Measurements from ENCODE around the gene SHISA6. TPM values are rescaled to one million over a fixed set of nuclear protein-coding genes. Genes with fewer than 3 reads are reported as not detected.

Gene SHISA6
- total RNA-seq, 2 donors from 2014 or later = 6.7 to 14.4 TPM

- H3K9me3 Mint-ChIP-seq = no peaks in the 10 kb centered on the region
- no peak overlapping the region for H3K9ac ChIP-seq (ENCODE audit: extremely low read depth, low read length, poor library complexity, severe bottlenecking)
- H3K36me3 ChIP-seq (ENCODE audit: control insufficient read depth, insufficient read depth, low read length) = no peaks in the 10 kb centered on the region
- H3K36me3 Mint-ChIP-seq (ENCODE audit: low read depth) = no peaks in the 10 kb centered on the region
- H3K27me3 ChIP-seq (ENCODE audit: control insufficient read depth, insufficient read depth, low read length, poor library complexity, severe bottlenecking) = no peaks in the 10 kb centered on the region
- no peak overlapping the region for H3K4me3 Mint-ChIP-seq
- no peaks in the 10 kb centered on the region for H3K4me1 ChIP-seq (ENCODE audit: control insufficient read depth, insufficient read depth, low read length)
- TF ChIP-seq CTCF (conservative IDR thresholded peaks at IDR 0.05) = no peak
- H3K27me3 Mint-ChIP-seq (ENCODE audit: insufficient read depth) = no peaks in the 10 kb centered on the region
- no peak overlapping the region for H3K27ac Mint-ChIP-seq
- H3K4me1 Mint-ChIP-seq = peaks cover 32% of the 10 kb centered on the region
- no peak overlapping the region for H3K27ac ChIP-seq (ENCODE audit: low read depth, low read length)
- DNase-seq = no peak
- H3K9me3 ChIP-seq (ENCODE audit: control insufficient read depth, low read length) = no peaks in the 10 kb centered on the region
- 92 to 94% methylated on average over 2 to 3 of the region's 3 CpGs for WGBS, 2 experiments (ENCODE audit: insufficient coverage in 1 of 2, insufficient read length in 1 of 2)
- no peak overlapping the region for H3K4me3 ChIP-seq (ENCODE audit: low read length)
These were observed 131.7 kb downstream of the SHISA6 start for GRCh38 chr17:11372692-11373091.

GRCh38 chr17:11378506-11378905, 137.5 kb downstream of the SHISA6 start:
- Mint-ChIP-seq H3K4me3 (no peak overlapping the region), H3K27ac (no peak overlapping the region), H3K36me3 (ENCODE audit: low read depth) (no peaks in the 10 kb centered on the region), H3K9me3 (no peaks in the 10 kb centered on the region), H3K4me1 (peaks cover 18% of the 10 kb centered on the region), H3K27me3 (ENCODE audit: insufficient read depth) (no peaks in the 10 kb centered on the region)
- Histone ChIP-seq H3K4me3 (ENCODE audit: low read length) (no peak overlapping the region), H3K9me3 (ENCODE audit: control insufficient read depth, low read length) (no peaks in the 10 kb centered on the region), H3K4me1 (ENCODE audit: control insufficient read depth, insufficient read depth, low read length) (no peaks in the 10 kb centered on the region), H3K27me3 (ENCODE audit: control insufficient read depth, insufficient read depth, low read length, poor library complexity, severe bottlenecking) (no peaks in the 10 kb centered on the region), H3K36me3 (ENCODE audit: control insufficient read depth, insufficient read depth, low read length) (no peaks in the 10 kb centered on the region), H3K27ac (ENCODE audit: low read depth, low read length) (no peak overlapping the region), H3K9ac (ENCODE audit: extremely low read depth, low read length, poor library complexity, severe bottlenecking) (no peak overlapping the region)
- WGBS, 2 experiments (ENCODE audit: insufficient coverage in 1 of 2, insufficient read length in 1 of 2) = 80 to 85% methylated on average over 1 to 6 of the region's 6 CpGs
- no peak for TF ChIP-seq CTCF (conservative IDR thresholded peaks at IDR 0.05)
- no peak for DNase-seq

DNA sequence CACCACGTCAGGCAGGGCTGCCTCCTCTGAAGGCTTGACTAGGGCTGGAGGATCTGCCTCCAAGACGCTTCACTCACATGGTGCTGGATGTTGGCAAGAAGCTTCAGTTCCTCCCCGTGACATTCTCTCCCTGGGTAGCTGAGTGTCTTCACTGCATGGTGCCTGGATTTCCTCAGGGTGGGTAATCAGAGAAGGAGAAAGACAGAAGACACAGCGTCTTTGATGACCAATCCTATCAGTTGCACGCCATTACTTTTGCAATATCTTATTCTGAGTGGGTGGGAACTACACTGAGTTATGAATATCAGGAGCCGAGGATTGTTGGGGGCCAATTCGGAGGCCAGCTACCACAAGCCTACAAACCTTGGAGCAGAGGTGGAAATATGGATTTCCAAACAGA, 139.7 kb downstream of the SHISA6 start:
- Mint-ChIP-seq H3K4me1 (peaks cover 9% of the 10 kb centered on the region), H3K4me3 (no peak overlapping the region), H3K36me3 (ENCODE audit: low read depth) (no peaks in the 10 kb centered on the region), H3K9me3 (no peaks in the 10 kb centered on the region), H3K27me3 (ENCODE audit: insufficient read depth) (no peaks in the 10 kb centered on the region), H3K27ac (no peak overlapping the region)
- H3K36me3 ChIP-seq (ENCODE audit: control insufficient read depth, insufficient read depth, low read length) = no peaks in the 10 kb centered on the region
- no peak for TF ChIP-seq CTCF (conservative IDR thresholded peaks at IDR 0.05)
- DNase-seq = no peak
- no peaks in the 10 kb centered on the region for H3K27me3 ChIP-seq (ENCODE audit: control insufficient read depth, insufficient read depth, low read length, poor library complexity, severe bottlenecking)
- no peaks in the 10 kb centered on the region for H3K4me1 ChIP-seq (ENCODE audit: control insufficient read depth, insufficient read depth, low read length)
- no peaks in the 10 kb centered on the region for H3K9me3 ChIP-seq (ENCODE audit: control insufficient read depth, low read length)
- H3K4me3 ChIP-seq (ENCODE audit: low read length) = no peak overlapping the region
- no peak overlapping the region for H3K27ac ChIP-seq (ENCODE audit: low read depth, low read length)
- no peak overlapping the region for H3K9ac ChIP-seq (ENCODE audit: extremely low read depth, low read length, poor library complexity, severe bottlenecking)
- 88 to 98% methylated on average over 5 to 7 of the region's 7 CpGs for WGBS, 2 experiments (ENCODE audit: insufficient coverage in 1 of 2, insufficient read length in 1 of 2)

Data from endodermal cell (in vitro differentiated cells).